HEK293 (cell line): ENCODE measurements around the gene WDR70.
"Not testable (repeated sequence)": the region's sequence is repeated elsewhere in the genome, so short reads cannot be mapped to it uniquely, and the experiment has no call there.

Source experiments
- CTCF ChIP-seq: fragments of 450-650 bp; formaldehyde crosslinking; IDR thresholded peaks from 2 replicates; pipeline ENCODE4 v1.5.1; 2016; ENCODE audit warnings: missing biosample characterization, missing genetic modification characterization
- ZBTB8A ChIP-seq: fragments of 450-650 bp; formaldehyde crosslinking; IDR thresholded peaks from 2 replicates; pipeline ENCODE4 v1.5.1; 2016; ENCODE audit warnings: missing biosample characterization, missing genetic modification characterization
- ZNF302 ChIP-seq: fragments of 450-650 bp; formaldehyde crosslinking; IDR thresholded peaks from 2 replicates; pipeline ENCODE4 v1.5.1; 2016; ENCODE audit warnings: missing biosample characterization, missing genetic modification characterization, low read depth
- ZNF707 ChIP-seq: fragments of 450-650 bp; formaldehyde crosslinking; IDR thresholded peaks from 2 replicates; pipeline ENCODE4 v1.5.1; 2016; ENCODE audit warnings: missing biosample characterization, missing genetic modification characterization
- ZSCAN18 ChIP-seq: fragments of 450-650 bp; formaldehyde crosslinking; IDR thresholded peaks from 2 replicates; pipeline ENCODE4 v1.5.1; 2016; ENCODE audit warnings: missing biosample characterization, missing genetic modification characterization

- not testable (repeated sequence) for TF ChIP-seq CTCF (tag by site-specific recombination); ZSCAN18; ZNF302 (tag by site-specific recombination); ZNF707; ZBTB8A (tag by site-specific recombination)
Measured at GRCh38 chr5:37378066-37378465, 1.1 kb upstream of the WDR70 start.
